ENCODE data around the gene LEO1.

The LEO1 gene

GRCh38 chr15:51971375-51972133 lies at the start of gene LEO1:
TSS of gene LEO1 (minus strand) at chr15:51971778. CDS start at chr15:51971745, 33 bp downstream.
- DNase-seq (ENCODE audit: low read depth, low spot score): peak; percentile 66

GRCh38 chr15:52021128-52021671 lies 49.6 kb upstream of the LEO1 start:
- DNase-seq (ENCODE audit: low read depth, low spot score): peak; percentile 29

- DNase-seq (ENCODE audit: low read depth, low spot score): no peak
Measured at GRCh38 chr15:52020221-52021085, 48.9 kb upstream of the LEO1 start.

GRCh38 chr15:52019394-52020220 lies 48.0 kb upstream of the LEO1 start:
- peak; percentile 16 for DNase-seq (ENCODE audit: low read depth, low spot score)

GRCh38 chr15:52018693-52019393 lies 47.3 kb upstream of the LEO1 start, which contains the start of gene MAPK6:
TSS of gene MAPK6 (plus strand) at chr15:52019219. CDS start at chr15:52046461, 27,242 bp downstream.
- DNase-seq (ENCODE audit: low read depth, low spot score): peak; percentile 88

GRCh38 chr15:52018244-52018643 lies 46.7 kb upstream of the LEO1 start:
- DNase-seq (ENCODE audit: low read depth, low spot score): no peak

GRCh38 chr15:52016316-52016715 lies 44.7 kb upstream of the LEO1 start:
- DNase-seq (ENCODE audit: low read depth, low spot score): no peak

- DNase-seq (ENCODE audit: low read depth, low spot score): no peak
Measured at GRCh38 chr15:52014616-52015015, 43.0 kb upstream of the LEO1 start.

GRCh38 chr15:52013151-52013791 lies 41.7 kb upstream of the LEO1 start:
- DNase-seq (ENCODE audit: low read depth, low spot score): no peak

- no peak for DNase-seq (ENCODE audit: low read depth, low spot score)
Measured at GRCh38 chr15:52012210-52012609, 40.6 kb upstream of the LEO1 start.

GRCh38 chr15:52011711-52012144 lies 40.1 kb upstream of the LEO1 start:
- no peak for DNase-seq (ENCODE audit: low read depth, low spot score)

GRCh38 chr15:52010633-52011595 lies 39.3 kb upstream of the LEO1 start:
- DNase-seq (ENCODE audit: low read depth, low spot score): no peak

- DNase-seq (ENCODE audit: low read depth, low spot score): no peak
Measured at GRCh38 chr15:52008698-52009434, 37.3 kb upstream of the LEO1 start.

GRCh38 chr15:52008359-52008697 lies 36.8 kb upstream of the LEO1 start:
- no peak for DNase-seq (ENCODE audit: low read depth, low spot score)

- no peak for DNase-seq (ENCODE audit: low read depth, low spot score)
Measured at GRCh38 chr15:52006702-52007340, 35.2 kb upstream of the LEO1 start.

GRCh38 chr15:52005748-52006701 lies 34.4 kb upstream of the LEO1 start:
- no peak for DNase-seq (ENCODE audit: low read depth, low spot score)

GRCh38 chr15:52004806-52005205 lies 33.2 kb upstream of the LEO1 start:
- no peak for DNase-seq (ENCODE audit: low read depth, low spot score)
